H1 (cell line): ENCODE measurements around the gene ZRANB1. TPM values are rescaled to one million over a fixed set of nuclear protein-coding genes. Genes with fewer than 3 reads are reported as not detected.

Experiments used
- CHD1 ChIP-seq: IDR thresholded peaks from 2 replicates; pipeline ENCODE4 v1.6.1; 2012; ENCODE audit warnings: low read depth, low read length, improper control_type of control experiment
- CTBP2 ChIP-seq: IDR thresholded peaks from 2 replicates; pipeline ENCODE4 v1.7.0; 2011; ENCODE audit warnings: borderline replicate concordance, mild to moderate bottlenecking, moderate library complexity, mixed read lengths, low read length; ENCODE audit not compliant: insufficient read depth, insufficient read length
- EGR1 ChIP-seq: IDR thresholded peaks from 2 replicates; pipeline ENCODE4 v1.6.1; 2011; ENCODE audit warnings: low read depth, low read length, borderline replicate concordance
- KDM4A ChIP-seq: IDR thresholded peaks from one replicate; pipeline ENCODE4 v1.7.1; 2012; ENCODE audit warnings: low read depth, mild to moderate bottlenecking, moderate library complexity, low read length, inconsistent platforms; ENCODE audit not compliant: severe bottlenecking
- KDM5A ChIP-seq: fragments of 200-600 bp; IDR thresholded peaks from 2 replicates; pipeline ENCODE4 v1.7.1; 2012; ENCODE audit warnings: mild to moderate bottlenecking, low read length, inconsistent platforms, mixed read lengths
- MAFK ChIP-seq: IDR thresholded peaks from 2 replicates; pipeline ENCODE4 v1.6.1; 2012; ENCODE audit warnings: low read depth, mild to moderate bottlenecking, improper control_type of control experiment, low read length
- RAD21 ChIP-seq, 2 experiments: IDR thresholded peaks in 1 of 2; conservative IDR thresholded peaks in 1 of 2; 2 replicates each; pipeline ENCODE4 v1.6.1; 2011; ENCODE audit warnings: low read depth in 2 of 2, low read length in 2 of 2, improper control_type of control experiment in 1 of 2, inconsistent platforms in 1 of 2, mild to moderate bottlenecking in 1 of 2, moderate library complexity in 1 of 2
- TAF1 ChIP-seq: IDR thresholded peaks from 2 replicates; pipeline ENCODE4 v1.6.1; 2011; ENCODE audit warnings: mild to moderate bottlenecking, low read depth, low read length
- polyA plus RNA-seq, 7 experiments: library from polyadenylated mRNA; depleted of rRNA in 3 of 7; stranded (reverse) in 5 of 7; unstranded in 2 of 7; fragments of >200 nt in 5 of 7; fragments of 200-250 nt in 2 of 7; gene quantifications; 1 replicate in 5 of 7; 2 replicates in 1 of 7; 4 replicates in 1 of 7; pipeline versions ENCODE4 v1.2.1 to v1.2.3, GENCODE V29; 2011 to 2013; ENCODE audit warnings: missing spikeins in 2 of 7, mixed read lengths in 2 of 7
- total RNA-seq: library from RNA; stranded (reverse); fragmentation: NEBNext Ultra II Directional; extraction: Animal tissue kit (Norgen Biotek cat#: 25700); gene quantifications from 2 replicates; pipeline ENCODE4 v1.2.1, GENCODE V29; 2021
- TF ChIP-seq, protein P1 (sequence below), 3 experiments: IDR thresholded peaks; 1 replicate in 2 of 3; 2 replicates in 1 of 3; pipeline versions ENCODE4 v1.5.1 to v1.6.1; 2011; ENCODE audit warnings: low read length in 3 of 3, mild to moderate bottlenecking in 3 of 3, inconsistent platforms in 2 of 3, low read depth in 1 of 3, moderate library complexity in 1 of 3; ENCODE audit not compliant: insufficient read depth in 1 of 3; ENCODE audit errors: control extremely low read depth in 1 of 3

ZRANB1 gene
- total and polyA plus RNA-seq, 2 of the 8 experiments (the other 6 are each of a cell fraction or from before 2014, with no cell fraction given), result 6.1 to 19.9 TPM

DNA sequence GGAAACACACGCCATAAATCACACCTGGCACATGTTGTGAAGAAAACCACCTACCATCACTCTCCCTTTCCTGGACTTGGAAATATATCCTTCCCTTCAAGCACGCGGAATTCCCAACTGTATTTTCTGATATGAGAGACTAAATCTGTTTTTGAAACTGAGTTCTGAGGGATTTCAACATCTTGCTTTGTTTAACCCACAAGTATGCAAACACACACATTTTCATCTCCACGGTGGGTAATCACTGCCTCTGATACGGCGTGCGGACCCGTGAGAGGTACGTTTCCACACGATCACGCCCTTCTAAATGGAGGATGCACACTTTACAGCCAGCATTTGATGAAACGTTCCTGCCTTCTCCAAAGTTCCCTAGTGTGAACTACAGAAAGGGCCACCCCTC is 83.4 kb downstream of the ZRANB1 start (continued):
- TF ChIP-seq KDM4A, result no peak
- no peak for TF ChIP-seq CHD1
- no peak for TF ChIP-seq EGR1
- TF ChIP-seq RAD21 (IDR thresholded peaks at IDR 0.05 in 1 of 2, conservative IDR thresholded peaks at IDR 0.05 in 1 of 2; ENCODE audit: low read depth in 2 of 2, low read length in 2 of 2), result no peak
- no peak for TF ChIP-seq MAFK
- TF ChIP-seq, protein P1, sequence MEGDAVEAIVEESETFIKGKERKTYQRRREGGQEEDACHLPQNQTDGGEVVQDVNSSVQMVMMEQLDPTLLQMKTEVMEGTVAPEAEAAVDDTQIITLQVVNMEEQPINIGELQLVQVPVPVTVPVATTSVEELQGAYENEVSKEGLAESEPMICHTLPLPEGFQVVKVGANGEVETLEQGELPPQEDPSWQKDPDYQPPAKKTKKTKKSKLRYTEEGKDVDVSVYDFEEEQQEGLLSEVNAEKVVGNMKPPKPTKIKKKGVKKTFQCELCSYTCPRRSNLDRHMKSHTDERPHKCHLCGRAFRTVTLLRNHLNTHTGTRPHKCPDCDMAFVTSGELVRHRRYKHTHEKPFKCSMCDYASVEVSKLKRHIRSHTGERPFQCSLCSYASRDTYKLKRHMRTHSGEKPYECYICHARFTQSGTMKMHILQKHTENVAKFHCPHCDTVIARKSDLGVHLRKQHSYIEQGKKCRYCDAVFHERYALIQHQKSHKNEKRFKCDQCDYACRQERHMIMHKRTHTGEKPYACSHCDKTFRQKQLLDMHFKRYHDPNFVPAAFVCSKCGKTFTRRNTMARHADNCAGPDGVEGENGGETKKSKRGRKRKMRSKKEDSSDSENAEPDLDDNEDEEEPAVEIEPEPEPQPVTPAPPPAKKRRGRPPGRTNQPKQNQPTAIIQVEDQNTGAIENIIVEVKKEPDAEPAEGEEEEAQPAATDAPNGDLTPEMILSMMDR (IDR thresholded peaks at IDR 0.05; ENCODE audit: control extremely low read depth in 1 of 3, insufficient read depth in 1 of 3, low read depth in 1 of 3, low read length in 3 of 3), result no peak
- no peak for TF ChIP-seq KDM5A
- TF ChIP-seq TAF1, result no peak
- no peak for TF ChIP-seq CTBP2
